Gastroesophageal sphincter (tissue), 4 donors: ENCODE measurements around the gene ELAC2. TPM values are rescaled to one million over a fixed set of nuclear protein-coding genes. Genes with fewer than 3 reads are reported as not detected.

Experiments
- ATAC-seq: fragments of 150-250 bp; one replicate; pipeline ENCODE4 v1.9.1; 2016; ENCODE audit warnings: mild to moderate bottlenecking, moderate library complexity
- H3K27ac ChIP-seq, 4 donors: fragments of 200-600 bp; sonication (generic) in 3 of 4; 1 replicate in 3 of 4; 2 replicates in 1 of 4; pipeline ENCODE4 v1.5.1; 2016 to 2019
- H3K27me3 ChIP-seq: fragments of 200-600 bp; sonication (generic); one replicate; pipeline ENCODE4 v1.5.1; 2019
- H3K36me3 ChIP-seq, 2 donors: fragments of 200-600 bp; sonication (generic); one replicate each; pipeline ENCODE4 v1.5.1; 2019; ENCODE audit warnings: control low read depth in 1 of 2
- H3K4me1 ChIP-seq, 3 donors: fragments of 200-600 bp; sonication (generic); 1 replicate in 2 of 3; 2 replicates in 1 of 3; pipeline ENCODE4 v1.5.1; 2016 to 2019; ENCODE audit warnings: control low read depth in 2 of 3
- H3K4me3 ChIP-seq, 2 donors: fragments of 200-600 bp; sonication (generic); one replicate each; pipeline ENCODE4 v1.5.1; 2019; ENCODE audit warnings: mild to moderate bottlenecking in 1 of 2, moderate library complexity in 1 of 2
- H3K9me3 ChIP-seq, 3 donors: fragments of 200-600 bp; sonication (generic); one replicate each; pipeline ENCODE4 v1.5.1; 2017 to 2019; ENCODE audit warnings: control low read depth in 2 of 3
- EP300 ChIP-seq: sonication (generic); formaldehyde crosslinking; IDR thresholded peaks from one replicate; pipeline ENCODE4 v1.6.1; 2017; ENCODE audit warnings: antibody characterized with exemption, mild to moderate bottlenecking
- POLR2A ChIP-seq, 2 donors: fragments of 450-650 bp; IDR thresholded peaks; one replicate each; pipeline ENCODE4 v1.6.1; 2017; ENCODE audit warnings: antibody characterized with exemption in 2 of 2, mild to moderate bottlenecking in 2 of 2, moderate library complexity in 1 of 2
- POLR2AphosphoS5 ChIP-seq: sonication (generic); formaldehyde crosslinking; IDR thresholded peaks from one replicate; pipeline ENCODE4 v1.6.1; 2017; ENCODE audit warnings: antibody characterized with exemption
- WGBS, 2 donors: methylation state at CpG; one replicate each; pipeline ENCODE4 v1.1.5; 2018; ENCODE audit warnings: low coverage in 1 of 2; 5-methylcytosine and 5-hydroxymethylcytosine counted together
- total RNA-seq, 4 donors: library from RNA; depleted of rRNA; stranded (reverse); fragments of >200 nt; gene quantifications; one replicate each; pipeline ENCODE4 v1.1.0, GENCODE V29; 2016
- TF ChIP-seq, protein P1 (sequence below), 4 experiments: fragments of 200-600 bp in 2 of 4; fragments of 450-650 bp in 2 of 4; sonication (generic) in 1 of 4; IDR thresholded peaks; one replicate each; pipeline ENCODE4 v1.5.1; 2017 to 2019; ENCODE audit warnings: antibody characterized with exemption in 4 of 4, mild to moderate bottlenecking in 2 of 4, moderate library complexity in 2 of 4

The ELAC2 gene
- total RNA-seq, 4 donors from 2014 or later, result 54.9 to 97.1 (median 72.2) TPM

DNA sequence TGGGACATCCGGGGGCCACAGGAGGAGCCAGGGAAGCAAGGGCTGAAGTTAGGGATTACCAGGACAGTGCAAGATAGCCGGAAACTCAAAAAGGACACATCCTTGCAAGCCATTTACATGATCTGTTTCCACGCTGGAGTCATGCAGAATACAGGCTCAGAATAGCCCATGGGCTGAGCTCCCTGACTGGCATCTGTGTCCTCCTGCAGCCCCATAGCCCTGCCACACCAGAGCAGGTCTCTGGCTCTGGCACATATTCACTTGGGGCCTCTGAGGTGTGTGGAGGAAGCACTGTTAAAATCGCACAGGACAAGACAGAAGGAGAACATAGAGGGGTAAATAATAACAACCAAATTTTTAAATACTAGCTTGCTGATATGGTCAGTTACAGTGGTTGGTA, 65.8 kb downstream of the ELAC2 start:
- 85 to 86% methylated on average over 2 to 4 of the region's 4 CpGs for WGBS, 2 donors
- H3K4me1 ChIP-seq, result no peaks in the 10 kb centered on the region
- TF ChIP-seq POLR2A (IDR thresholded peaks at IDR 0.05), result no peak
- TF ChIP-seq POLR2AphosphoS5, result no peak
- no peak for ATAC-seq
- no peaks in the 10 kb centered on the region for H3K27me3 ChIP-seq
- H3K36me3 ChIP-seq, result peaks cover 0 to 84% of the 10 kb centered on the region in 2 donors
- no peak overlapping the region for H3K27ac ChIP-seq
- H3K9me3 ChIP-seq, result peaks cover 0 to 10% (median 0%) of the 10 kb centered on the region in 3 donors
- H3K4me3 ChIP-seq, result no peak overlapping the region

- no peak for ATAC-seq
- no peaks in the 10 kb centered on the region for H3K4me1 ChIP-seq
- WGBS, 2 donors, result 80 to 93% methylated on average over 4 of the region's 4 CpGs
- TF ChIP-seq, protein P1, sequence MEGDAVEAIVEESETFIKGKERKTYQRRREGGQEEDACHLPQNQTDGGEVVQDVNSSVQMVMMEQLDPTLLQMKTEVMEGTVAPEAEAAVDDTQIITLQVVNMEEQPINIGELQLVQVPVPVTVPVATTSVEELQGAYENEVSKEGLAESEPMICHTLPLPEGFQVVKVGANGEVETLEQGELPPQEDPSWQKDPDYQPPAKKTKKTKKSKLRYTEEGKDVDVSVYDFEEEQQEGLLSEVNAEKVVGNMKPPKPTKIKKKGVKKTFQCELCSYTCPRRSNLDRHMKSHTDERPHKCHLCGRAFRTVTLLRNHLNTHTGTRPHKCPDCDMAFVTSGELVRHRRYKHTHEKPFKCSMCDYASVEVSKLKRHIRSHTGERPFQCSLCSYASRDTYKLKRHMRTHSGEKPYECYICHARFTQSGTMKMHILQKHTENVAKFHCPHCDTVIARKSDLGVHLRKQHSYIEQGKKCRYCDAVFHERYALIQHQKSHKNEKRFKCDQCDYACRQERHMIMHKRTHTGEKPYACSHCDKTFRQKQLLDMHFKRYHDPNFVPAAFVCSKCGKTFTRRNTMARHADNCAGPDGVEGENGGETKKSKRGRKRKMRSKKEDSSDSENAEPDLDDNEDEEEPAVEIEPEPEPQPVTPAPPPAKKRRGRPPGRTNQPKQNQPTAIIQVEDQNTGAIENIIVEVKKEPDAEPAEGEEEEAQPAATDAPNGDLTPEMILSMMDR (IDR thresholded peaks at IDR 0.05), result no peak
- no peak for TF ChIP-seq EP300
- TF ChIP-seq POLR2A (IDR thresholded peaks at IDR 0.05), result no peak
- no peak for TF ChIP-seq POLR2AphosphoS5
- no peaks in the 10 kb centered on the region for H3K9me3 ChIP-seq
- H3K36me3 ChIP-seq, result peaks cover 0 to 55% of the 10 kb centered on the region in 2 donors
- H3K27ac ChIP-seq, result no peak overlapping the region
- H3K27me3 ChIP-seq, result no peaks in the 10 kb centered on the region
- H3K4me3 ChIP-seq, result no peak overlapping the region
These were observed 70.8 kb downstream of the ELAC2 start for GRCh38 chr17:12947047-12947446.

Other genes with a start within 250 kb of the ELAC2 start
- gene ARHGAP44, start 228.5 kb downstream of the ELAC2 start, total RNA-seq, result 10 to 100 TPM in 1 of 4 donors, 1 to 10 TPM in 3; 4.7 to 12.5 (median 6.5) TPM